A673 (cell line): ENCODE data around the gene MSI2. TPM values are rescaled to one million over a fixed set of nuclear protein-coding genes. Genes with fewer than 3 reads are reported as not detected.

ENCODE experiments used
- BruUV-seq: library from RNA; stranded (reverse); fragments of 400-500 nt; replicated peaks from 2 replicates; lab custom pipeline; 2021; lab: Mats Ljungman, UMichigan
- CTCF ChIA-PET: fragments of 300-600 bp; sonication (Branson Sonifier 250); formaldehyde crosslinking; loops from one replicate; lab custom pipeline; 2022; ENCODE audit warnings: antibody characterized with exemption; lab: Charles Lee
- POLR2A ChIA-PET: fragments of 300-600 bp; sonication (Branson Sonifier 250); formaldehyde crosslinking; loops from one replicate; lab custom pipeline; 2022; ENCODE audit warnings: antibody characterized with exemption; ENCODE audit not compliant: low non-redundant PET; lab: Charles Lee
- DNase-seq: peaks from one replicate; pipeline ENCODE4 v3.0.0-alpha.2; 2015; ENCODE audit warnings: low spot score
- H3K27ac ChIP-seq: fragments of 200-600 bp; sonication (generic); 2 replicates; pipeline ENCODE4 v1.5.1; 2016; ENCODE audit warnings: mixed run types, low read depth, mild to moderate bottlenecking, mixed read lengths, antibody characterized with exemption, low read length; ENCODE audit not compliant: poor library complexity, severe bottlenecking
- H3K27me3 ChIP-seq: fragments of 200-600 bp; sonication (generic); replicated peaks from 2 replicates; pipeline ENCODE4 v1.6.1; 2017; ENCODE audit warnings: mixed run types, low read depth, mild to moderate bottlenecking, mixed read lengths, antibody characterized with exemption, low read length; ENCODE audit not compliant: insufficient read depth, poor library complexity
- H3K36me3 ChIP-seq: fragments of 200-600 bp; sonication (generic); 2 replicates; pipeline ENCODE4 v1.6.1; 2016; ENCODE audit warnings: mixed run types, mild to moderate bottlenecking, mixed read lengths, antibody characterized with exemption, low read length; ENCODE audit not compliant: insufficient read depth, poor library complexity, severe bottlenecking
- H3K4me1 ChIP-seq: fragments of 200-600 bp; sonication (generic); 2 replicates; pipeline ENCODE4 v1.6.1; 2017; ENCODE audit warnings: mixed run types, mild to moderate bottlenecking, mixed read lengths, antibody characterized with exemption, low read length; ENCODE audit not compliant: insufficient read depth, poor library complexity, severe bottlenecking
- H3K4me3 ChIP-seq: fragments of 200-600 bp; sonication (generic); 2 replicates; pipeline ENCODE4 v1.5.1; 2016; ENCODE audit warnings: low read depth, mixed run types, mild to moderate bottlenecking, mixed read lengths, low read length; ENCODE audit not compliant: poor library complexity, severe bottlenecking
- H3K9me3 ChIP-seq: fragments of 200-600 bp; sonication (generic); 2 replicates; pipeline ENCODE4 v1.6.1; 2016; ENCODE audit warnings: mixed run types, low read depth, mild to moderate bottlenecking, mixed read lengths, antibody characterized with exemption, low read length; ENCODE audit not compliant: poor library complexity, severe bottlenecking
- EZH2 ChIP-seq: fragments of 200-600 bp; sonication (generic); IDR thresholded peaks from 2 replicates; pipeline ENCODE4 v1.6.1; 2017; ENCODE audit warnings: borderline replicate concordance, low read depth, mild to moderate bottlenecking, mixed read lengths, antibody characterized with exemption, low read length; ENCODE audit not compliant: poor library complexity, severe bottlenecking
- intact Hi-C: fragments of 100-400 bp; cut with micrococcal nuclease; formaldehyde crosslinking; loops from one replicate; pipeline ENCODE4 v1.10.0; 2022; ENCODE audit not compliant: unreplicated experiment
- total RNA-seq: library from RNA; stranded (reverse); gene quantifications from 2 replicates; pipeline ENCODE4 v1.2.3, GENCODE V29; 2021
- TF ChIP-seq, protein P1 (sequence below): fragments of 300-800, 200-600 bp; sonication (generic); conservative IDR thresholded peaks from 2 replicates; pipeline ENCODE4 v1.5.1; 2017; ENCODE audit warnings: low read depth, mild to moderate bottlenecking, antibody characterized with exemption, low read length, moderate library complexity, mixed read lengths

MSI2 gene
- total RNA-seq, 1 experiment from 2014 or later = 108 TPM

- POLR2A ChIA-PET = no interaction called here
- H3K27me3 ChIP-seq = no peaks in the 10 kb centered on the region
- peaks cover 5% of the 10 kb centered on the region for H3K4me1 ChIP-seq
- no peaks in the 10 kb centered on the region for H3K36me3 ChIP-seq
- TF ChIP-seq, protein P1, sequence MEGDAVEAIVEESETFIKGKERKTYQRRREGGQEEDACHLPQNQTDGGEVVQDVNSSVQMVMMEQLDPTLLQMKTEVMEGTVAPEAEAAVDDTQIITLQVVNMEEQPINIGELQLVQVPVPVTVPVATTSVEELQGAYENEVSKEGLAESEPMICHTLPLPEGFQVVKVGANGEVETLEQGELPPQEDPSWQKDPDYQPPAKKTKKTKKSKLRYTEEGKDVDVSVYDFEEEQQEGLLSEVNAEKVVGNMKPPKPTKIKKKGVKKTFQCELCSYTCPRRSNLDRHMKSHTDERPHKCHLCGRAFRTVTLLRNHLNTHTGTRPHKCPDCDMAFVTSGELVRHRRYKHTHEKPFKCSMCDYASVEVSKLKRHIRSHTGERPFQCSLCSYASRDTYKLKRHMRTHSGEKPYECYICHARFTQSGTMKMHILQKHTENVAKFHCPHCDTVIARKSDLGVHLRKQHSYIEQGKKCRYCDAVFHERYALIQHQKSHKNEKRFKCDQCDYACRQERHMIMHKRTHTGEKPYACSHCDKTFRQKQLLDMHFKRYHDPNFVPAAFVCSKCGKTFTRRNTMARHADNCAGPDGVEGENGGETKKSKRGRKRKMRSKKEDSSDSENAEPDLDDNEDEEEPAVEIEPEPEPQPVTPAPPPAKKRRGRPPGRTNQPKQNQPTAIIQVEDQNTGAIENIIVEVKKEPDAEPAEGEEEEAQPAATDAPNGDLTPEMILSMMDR = no peak
- no peak for TF ChIP-seq EZH2
- H3K4me3 ChIP-seq = no peak overlapping the region
- no TSS peak for BruUV-seq
- no peaks in the 10 kb centered on the region for H3K9me3 ChIP-seq
- H3K27ac ChIP-seq = no peak overlapping the region
- no peak for DNase-seq
- CTCF ChIA-PET = no interaction called here
- intact Hi-C loops = no loop called here
Measured at GRCh38 chr17:57589151-57590034, 333.1 kb downstream of the MSI2 start.

DNA sequence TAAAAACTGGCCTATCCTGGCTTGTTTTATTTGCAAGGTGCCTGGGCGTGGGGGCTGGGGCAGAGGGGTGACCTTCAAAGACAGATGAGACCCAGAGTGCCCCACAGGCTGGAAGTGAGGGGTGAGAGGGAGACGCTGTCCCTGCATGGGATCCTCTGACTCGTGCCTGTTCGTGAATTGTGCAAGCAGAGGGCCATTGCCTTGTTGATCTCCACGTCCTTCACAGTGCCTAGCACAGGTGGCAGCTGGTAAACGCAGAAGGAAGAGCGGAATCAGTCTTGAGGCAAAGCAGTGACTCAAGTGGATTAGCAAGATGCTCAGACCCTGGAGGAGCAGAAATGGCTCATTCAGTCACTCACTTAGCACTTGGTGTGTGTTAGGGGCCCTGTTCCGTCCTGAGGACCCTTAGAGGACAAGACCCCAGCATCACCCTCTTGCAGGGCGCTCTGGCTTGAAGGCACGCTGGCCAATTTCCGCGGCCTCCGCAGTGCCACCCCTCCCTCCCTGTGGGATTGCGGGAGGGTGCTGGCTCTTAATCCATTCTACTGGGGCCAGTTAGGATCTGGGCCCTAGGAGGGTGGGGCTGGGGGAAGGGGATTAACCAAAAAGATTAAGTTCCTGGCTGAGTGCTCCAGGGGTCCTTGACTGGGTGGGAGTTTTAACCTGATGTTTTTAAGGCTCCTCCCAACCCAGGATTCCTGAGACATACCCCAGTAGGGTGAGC lies 337.6 kb downstream of the MSI2 start:
- CTCF ChIA-PET = no interaction called here
- Histone ChIP-seq H3K9me3 (no peaks in the 10 kb centered on the region), H3K27ac (no peak overlapping the region), H3K4me1 (peaks cover 10% of the 10 kb centered on the region), H3K4me3 (no peak overlapping the region), H3K27me3 (no peaks in the 10 kb centered on the region), H3K36me3 (no peaks in the 10 kb centered on the region)
- TF ChIP-seq, protein P1 = no peak
- TF ChIP-seq EZH2 = no peak
- no peak for DNase-seq
- intact Hi-C loops = no loop called here
- no TSS peak for BruUV-seq
- POLR2A ChIA-PET = no interaction called here

- POLR2A ChIA-PET = no interaction called here
Measured at GRCh38 chr17:57594767-57595166, 338.4 kb downstream of the MSI2 start.

More at GRCh38 chr17:57594767-57595166, 338.4 kb downstream of the MSI2 start:
- Histone ChIP-seq H3K27ac (no peak overlapping the region), H3K4me1 (peaks cover 10% of the 10 kb centered on the region), H3K9me3 (no peaks in the 10 kb centered on the region), H3K4me3 (no peak overlapping the region), H3K36me3 (no peaks in the 10 kb centered on the region), H3K27me3 (no peaks in the 10 kb centered on the region)
- no TSS peak for BruUV-seq
- CTCF ChIA-PET = no interaction called here
- intact Hi-C loops = loop anchor here (5.0 kb wide), 1 partner anchor 78 kb away; no protein-coding TSS in a partner anchor
- DNase-seq = no peak
- no peak for TF ChIP-seq EZH2
- TF ChIP-seq, protein P1 = no peak
